Kidney (tissue), 14 donors: ENCODE results near the gene MEX3A. TPM values are rescaled to one million over a fixed set of nuclear protein-coding genes. Genes with fewer than 3 reads are reported as not detected.
"Not testable (repeated sequence)": the region's sequence is repeated elsewhere in the genome, so short reads cannot be mapped to it uniquely, and the experiment has no call there.

Source experiments
- DNase-seq, 5 donors: peaks; one replicate each; pipeline ENCODE4 v3.0.0-alpha.2; 2013 to 2020
- FAIRE-seq: peaks from 2 replicates; lab custom pipeline; 2012; peaks lifted over from hg19 to GRCh38; lab: Jason Lieb, UNC
- H3K27ac ChIP-seq, 2 donors: one replicate each; pipeline ENCODE4 v1.7.0; 2013; ENCODE audit warnings: low read depth in 2 of 2, low read length in 2 of 2, inconsistent platforms in 1 of 2
- H3K27me3 ChIP-seq: one replicate; pipeline ENCODE4 v1.7.1; 2013; ENCODE audit warnings: low read length, inconsistent platforms; ENCODE audit not compliant: control insufficient read depth, insufficient read depth
- H3K36me3 ChIP-seq, 3 donors: one replicate each; pipeline versions ENCODE4 v1.7.0 to v1.7.1; 2013; ENCODE audit warnings: low read length in 3 of 3, control low read depth in 1 of 3, inconsistent platforms in 1 of 3; ENCODE audit not compliant: insufficient read depth in 3 of 3, control insufficient read depth in 2 of 3
- H3K4me1 ChIP-seq, 3 donors: one replicate each; pipeline versions ENCODE4 v1.7.0 to v1.7.1; 2013; ENCODE audit warnings: low read length in 3 of 3, inconsistent platforms in 1 of 3, low read depth in 1 of 3; ENCODE audit not compliant: control insufficient read depth in 2 of 3, insufficient read depth in 2 of 3
- H3K4me3 ChIP-seq, 3 donors: one replicate each; pipeline versions ENCODE4 v1.7.0 to v1.8.1; 2013; ENCODE audit warnings: low read length in 3 of 3, control low read depth in 1 of 3, inconsistent platforms in 1 of 3
- H3K9ac ChIP-seq, 3 donors: one replicate each; pipeline versions ENCODE4 v1.7.0 to v1.7.1; 2013; ENCODE audit warnings: low read length in 3 of 3, control low read depth in 1 of 3, inconsistent platforms in 1 of 3
- H3K9me3 ChIP-seq, 3 donors: one replicate each; pipeline versions ENCODE4 v1.7.0 to v1.7.1; 2013; ENCODE audit warnings: low read length in 3 of 3, control low read depth in 1 of 3, inconsistent platforms in 1 of 3; ENCODE audit not compliant: control insufficient read depth in 2 of 3, insufficient read depth in 1 of 3
- CTCF ChIP-seq: IDR thresholded peaks from 3 replicates; pipeline ENCODE4 v1.5.1; 2012; ENCODE audit warnings: mild to moderate bottlenecking, moderate library complexity, borderline replicate concordance; ENCODE audit not compliant: insufficient read depth; ENCODE audit errors: extremely low read depth
- intact Hi-C: fragments of 100-400 bp; cut with DNase I; formaldehyde crosslinking; loops from one replicate; pipeline ENCODE4 v1.11.1; 2022
- polyA plus RNA-seq: library from polyadenylated mRNA; stranded (reverse); fragments of 350-450 nt; fragmentation: Illumina TruSeq; extraction: RNeasy Lipid Tissue Mini Kit (QIAGEN cat#74804); gene quantifications from one replicate; pipeline ENCODE4 v1.2.3, GENCODE V29; 2014; ENCODE audit warnings: low read depth, low replicate concordance; ENCODE audit not compliant: insufficient read depth
- total RNA-seq: library from RNA; stranded (reverse); fragmentation: NEBNext Ultra II Directional; extraction: Animal tissue kit (Norgen Biotek cat#: 25700); gene quantifications from one replicate; pipeline ENCODE4 v1.2.1, GENCODE V29; 2021
- donor health status: control.
- donor health status: control.
- donor health status: control.
- donor health status: control.
- donor health status: control.
- donor health status: DM: yes; HTN: yes; CAD: no.
- donor health status: Normal renal cell carcinoma (clear cell type).

The MEX3A gene
- total and polyA plus RNA-seq, 2 donors from 2014 or later: 1.0 to 1.7 TPM

DNA sequence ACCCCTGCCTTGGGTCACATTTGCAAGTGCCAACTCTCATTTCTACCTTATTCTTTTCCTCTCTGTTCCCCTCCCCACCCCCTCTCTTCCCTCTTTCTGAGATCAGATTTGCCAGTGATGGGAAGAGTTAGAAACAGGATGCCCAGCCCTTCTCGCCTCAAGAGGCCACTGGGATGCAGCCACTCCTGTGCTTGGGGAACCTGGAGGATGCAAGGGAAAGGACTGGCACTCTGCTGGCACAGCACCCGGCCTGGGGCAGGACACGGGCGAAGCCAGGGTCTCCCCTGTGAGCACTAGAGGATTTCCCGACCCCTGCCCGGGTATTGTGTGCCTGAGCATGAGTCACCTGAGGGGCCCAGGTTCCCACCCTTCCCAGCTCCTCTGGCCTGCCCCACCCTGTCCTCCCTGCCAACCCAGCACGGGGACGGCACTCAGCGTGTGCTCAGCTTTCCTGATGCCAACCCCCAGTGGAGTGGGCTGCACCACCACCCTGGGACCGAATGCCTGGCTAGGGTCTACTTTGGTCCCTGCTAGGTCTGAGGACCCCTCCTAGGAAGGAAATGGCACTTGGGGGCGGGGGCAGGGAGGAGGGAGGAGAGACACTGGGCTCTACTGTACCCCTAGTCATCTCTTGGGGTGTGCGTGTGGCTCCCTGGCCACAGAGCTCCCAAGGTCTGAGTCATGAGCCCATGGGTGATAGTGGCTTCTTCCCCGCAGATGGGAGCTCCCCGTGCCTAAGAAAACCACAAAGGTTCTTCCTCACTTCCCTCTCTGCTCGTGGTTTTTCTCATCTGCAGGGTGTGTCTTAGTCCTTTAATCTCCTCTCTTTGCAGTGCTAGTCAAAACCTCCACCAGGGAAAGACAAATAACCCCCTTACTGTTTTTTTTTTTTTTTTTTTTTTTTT, 44.6 kb upstream of the MEX3A start:
- no peak overlapping the region for H3K4me3 ChIP-seq
- intact Hi-C loops: no loop called here
- H3K9me3 ChIP-seq: no peaks in the 10 kb centered on the region
- TF ChIP-seq CTCF: no peak
- H3K27ac ChIP-seq: peak overlapping the region; percentile 92 to 94
- peak overlapping the region in 1 of 3 donors; percentile 67 for H3K9ac ChIP-seq
- peaks cover 19 to 70% (median 61%) of the 10 kb centered on the region in 3 donors for H3K4me1 ChIP-seq
- peak in 2 of 5 donors; percentile 55 to 89 for DNase-seq
- H3K36me3 ChIP-seq: peaks cover 2 to 6% (median 4%) of the 10 kb centered on the region in 3 donors
- no peaks in the 10 kb centered on the region for H3K27me3 ChIP-seq
- FAIRE-seq: no peak

GRCh38 chr1:156126043-156126629, 43.9 kb upstream of the MEX3A start:
- peaks cover 19 to 73% (median 68%) of the 10 kb centered on the region in 3 donors for H3K4me1 ChIP-seq
- peak; percentile 85 to 98 (median 88) for DNase-seq
- FAIRE-seq: no peak
- H3K9me3 ChIP-seq: no peaks in the 10 kb centered on the region
- no peaks in the 10 kb centered on the region for H3K27me3 ChIP-seq
- peak overlapping the region in 2 of 3 donors; percentile 17 to 67 for H3K9ac ChIP-seq
- no peak overlapping the region for H3K4me3 ChIP-seq
- no peak for TF ChIP-seq CTCF
- intact Hi-C loops: no loop called here
- peak overlapping the region; percentile 92 to 94 for H3K27ac ChIP-seq
- no peaks in the 10 kb centered on the region for H3K36me3 ChIP-seq

DNA sequence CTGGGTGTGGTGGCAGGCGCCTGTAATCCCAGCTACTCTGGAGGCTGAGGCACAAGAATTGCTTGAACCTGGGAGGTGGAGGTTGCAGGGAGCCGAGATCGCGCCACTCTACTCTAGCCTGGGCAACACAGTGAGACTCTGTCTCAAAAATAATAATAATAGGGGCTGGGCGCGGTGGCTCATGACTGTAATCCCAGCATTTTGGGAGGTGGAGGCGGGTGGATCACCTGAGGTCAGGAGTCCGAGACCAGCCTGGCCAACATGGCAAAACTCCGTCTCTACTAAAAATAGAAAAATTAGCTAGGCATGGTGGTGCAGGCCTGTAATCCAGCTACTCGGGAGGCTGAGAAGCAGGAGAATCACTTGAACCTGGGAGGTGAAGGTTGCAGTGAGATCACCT, 43.3 kb upstream of the MEX3A start:
- FAIRE-seq, intact Hi-C loops, H3K36me3 ChIP-seq, H3K27me3 ChIP-seq, H3K9me3 ChIP-seq, DNase-seq, H3K9ac ChIP-seq, H3K4me3 ChIP-seq: not testable (repeated sequence)
- Histone ChIP-seq H3K27ac (peak overlapping the region in 1 of 2 donors; percentile 50), H3K4me1 (peaks cover 19 to 75% (median 72%) of the 10 kb centered on the region in 3 donors)
